GM18526 (cell line): ENCODE results near the gene HLA-DQA2.

Experiments used
- POLR2A ChIP-seq: IDR thresholded peaks from 3 replicates; pipeline ENCODE4 v1.6.1; 2011; ENCODE audit not compliant: insufficient read length; ENCODE audit errors: extremely low read depth

Gene HLA-DQA2

GRCh38 chr6:32772656-32773055 is 31.5 kb downstream of the HLA-DQA2 start:
- TF ChIP-seq POLR2A, result no peak

- TF ChIP-seq POLR2A, result no peak
Measured at GRCh38 chr6:32774426-32774825, 33.2 kb downstream of the HLA-DQA2 start.

- TF ChIP-seq POLR2A, result no peak
Measured at GRCh38 chr6:32775071-32775470, 33.9 kb downstream of the HLA-DQA2 start.

- TF ChIP-seq POLR2A, result no peak
Measured at GRCh38 chr6:32779036-32779435, 37.8 kb downstream of the HLA-DQA2 start.

- TF ChIP-seq POLR2A, result no peak
Measured at GRCh38 chr6:32785781-32786533, 44.8 kb downstream of the HLA-DQA2 start.

GRCh38 chr6:32790306-32790705 is 49.1 kb downstream of the HLA-DQA2 start:
- TF ChIP-seq POLR2A, result no peak

GRCh38 chr6:32792901-32793435 is 51.8 kb downstream of the HLA-DQA2 start:
- no peak for TF ChIP-seq POLR2A

GRCh38 chr6:32794510-32794909 is 53.3 kb downstream of the HLA-DQA2 start:
- no peak for TF ChIP-seq POLR2A
